ENCODE data around the gene TIMM44.
"Not testable (repeated sequence)": the region's sequence is repeated elsewhere in the genome, so short reads cannot be mapped to it uniquely, and the experiment has no call there.

The TIMM44 gene

DNA sequence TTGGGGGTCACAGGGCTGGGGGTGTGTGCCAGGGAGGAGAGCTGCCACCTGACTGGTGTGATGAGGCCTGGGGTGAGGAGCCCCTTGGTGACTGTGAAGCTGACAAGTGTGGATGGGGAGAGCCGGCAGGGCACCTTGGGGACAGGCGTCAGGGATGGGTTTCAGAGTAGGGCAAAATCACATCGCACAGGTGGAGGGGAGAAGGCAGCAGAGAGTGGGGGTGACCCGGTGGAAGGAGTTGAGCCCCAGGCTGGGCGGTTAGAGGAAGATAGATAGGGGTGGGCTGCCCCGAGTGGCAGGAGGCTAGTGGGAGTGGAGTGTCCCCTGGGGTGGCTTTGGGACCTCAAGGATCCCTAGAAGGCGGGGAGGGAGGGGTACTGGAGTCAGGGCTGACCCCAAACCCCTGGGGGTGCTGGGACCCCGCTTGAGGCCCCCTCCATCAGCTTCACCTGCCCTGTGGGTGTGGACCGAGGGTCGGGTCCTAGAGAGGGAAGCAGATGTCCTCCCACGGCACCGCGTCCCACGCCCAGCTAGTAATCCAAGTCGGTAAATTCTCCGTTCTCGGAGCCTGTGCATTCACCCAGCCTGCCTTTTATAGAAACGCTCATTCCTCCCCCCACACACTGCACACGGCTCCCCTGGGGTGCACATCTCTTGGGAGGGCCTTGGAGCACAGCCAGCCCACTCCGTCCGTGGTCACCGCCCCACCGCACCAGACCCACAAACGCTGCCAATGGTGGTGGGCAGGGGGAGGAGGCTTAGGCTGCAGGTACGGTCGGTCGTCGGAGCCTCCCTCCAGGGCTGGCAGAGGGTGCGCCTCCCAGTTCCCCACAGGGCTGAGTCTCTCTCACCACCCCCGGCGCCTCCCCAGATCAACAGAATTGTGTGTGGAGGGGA, 19.9 kb downstream of the TIMM44 start:
- no peak for DNase-seq

DNA sequence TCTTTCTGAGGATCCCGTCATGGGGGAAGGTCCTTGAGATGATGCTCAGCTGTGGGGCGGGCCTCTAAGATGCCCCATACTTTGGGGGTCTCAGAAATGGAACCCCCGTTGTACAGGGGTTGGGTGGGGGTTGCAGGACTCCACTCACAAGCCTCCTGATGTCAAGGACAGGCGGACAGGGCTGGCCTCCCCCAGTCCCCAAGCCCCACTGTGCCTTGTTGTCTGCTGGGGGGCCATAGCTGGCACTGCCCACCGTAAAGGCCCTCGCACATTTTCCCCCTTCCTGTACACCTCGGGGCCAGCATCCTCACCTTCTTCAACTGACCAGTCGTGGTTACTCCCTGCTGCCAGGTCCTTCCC, 20.6 kb downstream of the TIMM44 start:
- no peak for DNase-seq

DNA sequence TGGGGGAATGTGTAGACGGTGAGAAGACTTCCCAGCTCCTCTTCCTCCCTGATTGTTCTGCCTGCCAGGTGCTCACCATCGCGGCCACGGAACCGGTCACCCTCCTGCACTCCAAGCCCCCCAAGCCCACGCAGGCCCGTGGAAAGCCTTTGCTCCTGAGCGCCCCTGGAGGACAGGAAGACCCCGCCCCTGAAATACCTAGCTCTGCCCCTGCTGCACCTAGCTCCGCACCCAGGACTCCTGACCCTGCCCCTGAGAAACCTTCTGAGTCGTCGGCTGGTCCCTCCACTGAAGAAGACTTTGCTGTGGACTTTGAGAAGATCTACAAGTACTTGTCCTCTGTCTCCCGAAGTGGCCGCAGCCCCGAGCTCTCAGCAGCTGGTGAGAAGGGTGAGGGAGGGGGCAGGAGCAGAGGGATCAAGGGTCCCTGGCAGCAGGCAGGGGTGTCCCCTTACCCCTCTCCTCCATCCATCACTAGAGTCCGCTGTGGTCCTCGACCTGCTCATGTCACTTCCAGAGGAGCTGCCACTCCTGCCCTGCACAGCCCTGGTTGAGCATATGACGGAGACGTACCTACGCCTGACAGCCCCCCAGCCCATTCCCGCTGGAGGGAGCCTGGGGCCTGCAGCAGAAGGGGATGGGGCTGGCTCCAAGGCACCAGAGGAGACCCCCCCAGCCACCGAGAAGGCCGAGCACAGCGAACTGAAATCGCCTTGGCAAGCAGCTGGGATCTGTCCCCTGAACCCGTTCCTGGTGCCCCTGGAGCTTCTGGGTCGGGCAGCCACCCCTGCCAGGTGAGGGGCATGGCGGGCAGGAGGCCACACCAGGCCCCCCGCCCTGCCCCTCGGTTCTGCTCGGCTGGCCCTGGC, 21.3 kb downstream of the TIMM44 start:
- no peak for DNase-seq

- DNase-seq = no peak
These were observed 22.0 kb downstream of the TIMM44 start for GRCh38 chr19:7921302-7921966.

- peak; percentile 100 for DNase-seq
These were observed 22.8 kb downstream of the TIMM44 start for GRCh38 chr19:7920519-7921301.

- peak; percentile 98 for DNase-seq
These were observed 23.6 kb downstream of the TIMM44 start, which contains the start of gene SNAPC2 for GRCh38 chr19:7919610-7920518. SNAPC2 (plus strand) TSS chr19:7920338; CDS start chr19:7920367, 29 bp downstream.

DNA sequence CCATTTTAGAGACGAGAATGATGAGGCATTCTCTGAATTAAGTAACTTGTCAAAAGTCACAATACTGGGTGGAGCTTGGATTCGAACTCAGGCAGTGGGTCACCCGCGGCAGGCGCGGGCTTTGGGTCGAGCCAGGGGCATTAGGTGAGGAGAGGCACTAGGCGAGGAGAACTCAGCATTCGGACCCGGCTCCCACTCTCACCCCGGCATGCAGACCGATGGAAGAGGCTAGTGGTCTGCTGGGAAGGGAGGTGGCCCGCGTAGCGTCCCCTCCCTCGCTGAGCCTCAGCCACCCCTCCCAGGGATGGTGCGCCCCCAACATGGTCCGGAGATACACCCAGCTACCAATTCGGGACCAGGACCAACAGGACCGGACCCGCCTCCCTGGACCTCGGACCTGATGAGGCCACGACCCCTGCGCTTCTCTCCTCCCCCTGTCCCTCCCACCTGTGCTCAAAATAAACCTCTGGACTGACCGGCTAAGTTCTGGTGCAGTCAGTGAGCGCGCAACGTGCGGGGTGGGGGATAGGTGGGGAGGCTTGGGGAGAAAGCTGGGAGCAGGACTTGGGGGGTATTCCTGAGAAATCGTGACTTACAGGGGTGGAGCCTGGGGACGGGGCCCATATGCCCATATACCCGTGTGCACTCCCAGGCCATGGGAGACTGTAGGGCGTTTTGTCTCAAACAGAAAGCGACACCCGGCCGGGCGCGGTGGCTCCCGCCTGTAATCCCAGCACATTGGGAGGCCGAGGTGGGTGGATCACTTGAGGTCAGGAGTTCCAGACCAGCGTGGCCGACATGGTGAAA, 24.6 kb downstream of the TIMM44 start:
- DNase-seq = no peak

DNA sequence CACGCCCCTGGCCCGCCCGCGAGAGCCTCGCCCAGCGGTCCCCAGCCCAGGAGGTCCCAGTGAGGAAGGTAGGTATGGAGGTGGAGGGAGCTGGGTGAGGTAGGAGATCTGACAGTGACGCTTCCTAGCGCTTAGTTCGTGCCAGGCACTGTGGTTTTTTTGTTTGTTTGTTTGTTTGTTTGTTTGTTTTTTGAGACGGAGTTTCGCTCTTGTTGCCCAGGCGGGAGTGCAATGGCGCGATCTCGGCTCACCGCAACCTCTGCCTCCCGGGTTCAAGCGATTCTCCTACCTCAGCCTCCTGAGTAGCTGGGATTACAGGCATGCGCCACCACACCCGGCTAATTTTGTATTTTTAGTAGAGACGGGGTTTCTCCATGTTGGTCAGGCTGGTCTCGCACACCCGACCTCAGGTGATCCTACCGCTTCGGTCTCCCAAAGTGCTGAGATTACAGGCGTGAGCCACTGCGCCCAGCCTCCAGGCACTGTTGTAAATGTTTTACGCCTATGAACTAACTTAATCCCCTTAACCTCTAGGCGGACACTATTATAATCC, 25.3 kb downstream of the TIMM44 start:
- not testable (repeated sequence) for DNase-seq

DNA sequence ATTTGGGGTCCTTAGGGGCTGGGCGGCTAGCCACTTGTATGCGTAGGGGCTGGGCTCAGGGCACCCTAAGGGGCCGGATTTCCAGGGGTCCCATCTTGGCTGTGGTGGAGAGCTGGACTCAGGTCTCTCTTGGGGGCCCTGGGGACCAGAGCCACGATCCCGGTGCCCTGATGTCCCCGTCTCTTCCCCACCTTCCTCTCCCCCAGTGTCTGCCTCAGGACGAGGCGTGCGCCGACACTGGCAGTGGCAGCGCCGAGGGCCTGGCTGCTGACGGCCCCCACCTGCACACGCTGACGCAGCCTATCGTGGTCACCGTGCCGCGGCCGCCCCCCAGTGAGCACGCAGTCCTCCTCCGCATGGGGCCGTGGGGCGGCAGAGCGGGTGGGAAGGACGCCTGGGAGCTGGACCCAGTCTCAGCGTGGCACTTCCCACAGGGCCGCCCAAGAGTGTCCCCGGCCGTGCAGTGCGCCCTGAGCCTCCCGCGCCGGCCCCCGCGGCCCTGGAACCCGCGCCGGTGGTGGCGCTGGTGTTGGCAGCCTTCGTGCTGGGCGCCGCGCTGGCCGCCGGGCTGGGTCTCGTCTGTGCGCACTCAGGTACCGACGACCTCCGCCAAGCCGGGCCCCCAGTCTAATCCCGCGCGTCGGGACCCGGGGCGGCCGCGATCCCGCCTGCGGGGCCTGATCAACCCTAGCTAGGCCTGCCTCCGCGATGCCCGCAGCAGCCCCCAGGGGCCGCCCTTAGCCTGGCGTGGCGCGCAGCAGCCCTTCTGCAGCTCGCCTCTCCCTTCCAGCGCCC, 26.0 kb downstream of the TIMM44 start:
- DNase-seq = peak; percentile 74

GRCh38 chr19:7916955-7917266, 26.6 kb downstream of the TIMM44 start:
- no peak for DNase-seq

- DNase-seq = peak; percentile 74
These were observed 27.1 kb downstream of the TIMM44 start for GRCh38 chr19:7916103-7916954.

DNA sequence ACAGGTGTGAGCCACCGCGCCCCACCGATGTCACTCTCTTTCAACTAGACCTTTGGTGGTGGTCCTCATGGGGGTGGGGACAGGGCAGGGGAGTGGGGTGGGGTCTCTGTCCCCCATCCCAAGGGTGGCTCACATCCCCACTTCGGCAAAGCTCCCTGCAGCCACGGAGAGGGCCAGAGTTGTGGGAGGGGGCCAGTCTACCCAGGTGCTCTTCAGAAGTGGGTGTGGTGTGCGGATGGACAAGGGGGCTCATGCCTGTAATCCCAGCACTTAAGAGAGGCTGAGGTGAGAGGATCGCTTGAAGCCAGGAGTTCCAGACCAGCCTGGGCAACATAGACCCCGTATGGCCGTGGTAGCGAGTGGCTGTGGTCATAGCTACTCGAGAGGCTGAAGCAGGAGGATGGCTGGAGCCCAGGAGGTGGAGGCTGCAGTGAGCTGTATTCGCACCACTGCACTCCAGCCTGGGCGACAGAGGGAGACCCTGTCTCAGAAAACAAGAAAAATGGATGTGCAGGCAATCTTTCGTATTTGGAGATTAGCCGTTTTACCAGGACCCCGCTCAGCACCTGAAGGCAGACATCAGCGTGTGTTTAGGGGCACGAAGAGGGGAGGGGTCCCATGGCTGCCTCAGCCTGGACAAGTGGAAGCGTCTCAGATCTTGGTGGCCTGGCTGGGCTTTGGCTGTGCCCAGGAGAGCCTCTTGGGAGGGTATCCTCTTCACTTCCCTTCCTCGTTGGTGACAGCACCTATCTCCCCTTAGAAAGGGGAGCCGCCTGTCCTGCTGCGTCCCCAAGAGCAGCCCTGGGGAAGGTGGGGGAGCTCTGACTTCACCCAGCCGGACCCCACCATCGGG, 28.0 kb downstream of the TIMM44 start:
- DNase-seq = no peak

GRCh38 chr19:7914598-7915045, 28.8 kb downstream of the TIMM44 start, which contains the start of gene TGFBR3L:
TGFBR3L (plus strand) TSS chr19:7914830.
- no peak for DNase-seq

DNA sequence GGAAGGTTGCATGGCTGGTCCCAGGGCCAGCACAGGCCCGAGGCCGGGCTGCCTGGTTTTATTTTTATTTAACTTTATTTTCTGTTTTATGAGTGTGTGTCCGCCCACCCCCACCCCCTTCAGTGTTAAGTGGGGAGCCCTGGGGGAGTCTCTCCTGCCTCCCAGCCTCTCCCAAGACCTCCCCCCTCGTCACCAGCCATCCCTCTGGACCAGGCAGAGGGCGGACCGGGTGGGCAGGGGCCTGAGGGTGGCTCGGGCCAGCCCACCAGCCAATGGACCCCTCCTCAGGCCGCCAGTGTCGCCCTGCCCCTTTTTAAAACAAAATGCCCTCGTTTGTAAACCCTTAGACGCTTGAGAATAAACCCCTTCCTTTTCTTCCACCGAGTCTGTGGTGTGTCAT, 29.4 kb downstream of the TIMM44 start:
- DNase-seq = no peak

DNA sequence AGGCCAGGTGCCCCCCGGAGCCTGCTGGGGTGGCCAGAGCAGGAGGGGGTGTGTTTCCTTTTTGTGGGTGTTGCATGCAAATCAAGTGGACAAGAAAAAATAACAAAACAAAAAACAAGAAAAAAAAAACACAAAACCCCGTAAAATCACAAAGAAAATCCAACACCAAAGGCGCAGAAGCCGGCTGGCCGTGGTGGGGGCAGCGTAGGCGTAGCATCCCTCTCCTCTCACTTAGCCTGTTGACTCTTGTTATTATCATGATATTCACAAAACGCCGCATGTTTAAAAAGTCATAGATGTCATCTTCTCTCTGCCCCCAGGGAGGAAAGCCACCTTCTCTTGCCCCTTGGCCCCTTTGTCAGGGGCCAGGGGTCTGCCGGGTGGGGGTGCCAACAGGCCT, 29.8 kb downstream of the TIMM44 start:
- no peak for DNase-seq

DNA sequence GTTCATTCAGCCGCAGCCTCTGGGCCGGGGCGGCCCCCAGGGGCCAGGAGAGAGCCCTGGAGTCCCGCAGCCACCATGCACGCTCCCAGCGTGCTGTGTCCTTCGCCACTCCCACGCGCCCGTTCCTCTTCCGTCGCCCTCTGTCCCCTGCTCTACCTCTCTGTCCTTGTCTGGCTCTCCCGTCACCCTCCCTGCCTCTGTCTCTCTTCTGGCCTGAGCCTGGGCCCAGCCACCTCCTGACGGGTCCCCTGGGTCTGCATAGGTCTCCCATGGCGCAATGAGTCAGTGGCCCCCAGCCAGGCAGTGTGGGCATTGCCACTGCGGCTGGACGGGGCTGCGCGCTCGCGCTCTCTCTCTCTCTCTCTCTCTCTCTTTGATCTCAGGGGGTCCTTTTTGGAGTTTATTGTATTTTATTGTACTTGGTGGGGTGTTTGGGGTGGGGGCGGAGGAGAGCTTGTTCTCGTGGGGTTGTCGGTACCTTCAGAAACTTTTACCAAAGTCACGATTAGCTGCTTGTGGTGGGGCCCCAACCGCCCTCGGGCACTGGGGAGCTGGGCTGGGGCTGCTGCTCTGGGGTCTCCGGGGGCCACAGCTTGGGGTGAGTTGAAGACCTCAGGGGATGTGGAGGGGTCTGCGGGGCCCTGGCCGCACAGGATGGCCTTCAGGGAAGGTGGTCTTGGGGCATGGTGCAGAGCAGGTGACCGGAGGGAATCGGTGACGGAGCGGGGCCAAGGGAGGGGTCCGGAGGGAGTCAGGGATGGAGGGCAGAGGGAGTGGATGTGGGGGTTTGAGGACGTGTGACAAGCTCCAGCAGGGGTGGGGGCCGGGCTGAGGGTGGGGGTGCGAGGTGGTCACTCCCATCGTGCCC, 30.5 kb downstream of the TIMM44 start:
- no peak for DNase-seq

Measured in stimulated activated CD4-positive, alpha-beta T cell treated with anti-CD3 and anti-CD28 coated beads, Interleukin-15, amount 100 ng/mL, for 24 hours (primary cell).